Measurements from ENCODE around the gene KRT6B.
"Not testable (repeated sequence)": the region's sequence is repeated elsewhere in the genome, so short reads cannot be mapped to it uniquely, and the experiment has no call there.

The KRT6B gene

GRCh38 chr12:52411815-52412214, 40.1 kb downstream of the KRT6B start:
- no peak for TF ChIP-seq CTCF (IDR thresholded peaks at IDR 0.05; ENCODE audit: insufficient read depth, missing control alignments)
- FAIRE-seq (no peak), DNase-seq (ENCODE audit: insufficient read length, low spot score) (no peak)

- DNase-seq (ENCODE audit: insufficient read length, low spot score); FAIRE-seq: not testable (repeated sequence)
Observed at GRCh38 chr12:52410589-52411248, 41.2 kb downstream of the KRT6B start.

- TF ChIP-seq CTCF (IDR thresholded peaks at IDR 0.05; ENCODE audit: insufficient read depth, missing control alignments) = no peak
- FAIRE-seq (no peak), DNase-seq (ENCODE audit: insufficient read length, low spot score) (no peak)
Observed at GRCh38 chr12:52407918-52408317, 44.0 kb downstream of the KRT6B start.

GRCh38 chr12:52405922-52406385, 46.0 kb downstream of the KRT6B start, which contains the start of gene KRT82:
KRT82 (minus strand) TSS chr12:52406335; CDS start chr12:52406277, 58 bp downstream.
- no peak for TF ChIP-seq CTCF (IDR thresholded peaks at IDR 0.05; ENCODE audit: insufficient read depth, missing control alignments)
- DNase-seq (ENCODE audit: insufficient read length, low spot score) (no peak), FAIRE-seq (no peak)

GRCh38 chr12:52404951-52405350, 47.0 kb downstream of the KRT6B start:
- no peak for TF ChIP-seq CTCF (IDR thresholded peaks at IDR 0.05; ENCODE audit: insufficient read depth, missing control alignments)
- no peak for FAIRE-seq
- no peak for DNase-seq (ENCODE audit: insufficient read length, low spot score)

GRCh38 chr12:52403561-52403960, 48.4 kb downstream of the KRT6B start:
- no peak for FAIRE-seq
- TF ChIP-seq CTCF (IDR thresholded peaks at IDR 0.05; ENCODE audit: insufficient read depth, missing control alignments) = no peak
- no peak for DNase-seq (ENCODE audit: insufficient read length, low spot score)

GRCh38 chr12:52402873-52403540, 48.9 kb downstream of the KRT6B start:
- no peak for FAIRE-seq
- DNase-seq (ENCODE audit: insufficient read length, low spot score) = no peak
- no peak for TF ChIP-seq CTCF (IDR thresholded peaks at IDR 0.05; ENCODE audit: insufficient read depth, missing control alignments)

All from D721Med (cell line).